HCT116 (cell line): ENCODE measurements around the gene ITGAL. TPM values are rescaled to one million over a fixed set of nuclear protein-coding genes. Genes with fewer than 3 reads are reported as not detected.

Experiments used
- ATAC-seq: fragments of 200-7000 bp; cut with Tn5 transposase; 2 replicates; pipeline ENCODE4 v1.9.1; 2020; ENCODE audit warnings: mild to moderate bottlenecking, moderate library complexity
- BruUV-seq: library from RNA; stranded (reverse); fragments of 400-500 nt; replicated peaks from 2 replicates; lab custom pipeline; 2021; lab: Mats Ljungman, UMichigan
- CTCF ChIA-PET: fragments of 300-600 bp; sonication (Branson Sonifier 250); formaldehyde crosslinking; loops from one replicate; lab custom pipeline; 2021; ENCODE audit warnings: antibody characterized with exemption; lab: Charles Lee
- POLR2A ChIA-PET: fragments of 300-600, 350-600 bp; sonication (Branson Sonifier 250); formaldehyde crosslinking; loops from one replicate; lab custom pipeline; 2021; ENCODE audit warnings: antibody characterized with exemption; lab: Charles Lee
- RAD21 ChIA-PET, 2 experiments: fragments of 300-600 bp; sonication (Branson Sonifier 250); formaldehyde crosslinking; loops; one replicate each; lab custom pipeline; 2023; ENCODE audit warnings: low total read pairs in 2 of 2; ENCODE audit not compliant: uncharacterized antibody in 2 of 2, unreplicated experiment in 2 of 2, low non-redundant PET in 1 of 2; lab: Charles Lee
- DNase-seq: peaks from one replicate; pipeline ENCODE4 v3.0.0-alpha.2; 2010; ENCODE audit warnings: low read depth, low spot score
- H2AFZ ChIP-seq: fragments of 200-600 bp; shearing (Covaris generic), sonication (generic); 2 replicates; pipeline ENCODE4 v1.6.1; 2017; ENCODE audit warnings: low read depth, mixed run types, mixed read lengths, antibody characterized with exemption, low read length; ENCODE audit not compliant: poor library complexity, severe bottlenecking
- H3K27ac ChIP-seq: 2 replicates; pipeline ENCODE4 v1.5.1; 2012; ENCODE audit warnings: low read depth, low read length
- H3K27me3 ChIP-seq: fragments of 200-600 bp; sonication (generic); 2 replicates; pipeline ENCODE4 v1.6.1; 2016; ENCODE audit warnings: mixed run types, low read length, mixed read lengths; ENCODE audit not compliant: insufficient read depth
- H3K36me3 ChIP-seq, 2 experiments: fragments of 200-500 bp in 1 of 2; fragments of 200-600 bp in 1 of 2; sonication (Bioruptor generic) in 1 of 2; sonication (generic) in 1 of 2; 2 replicates each; pipeline versions ENCODE4 v1.5.1 to v1.6.1; 2014 to 2016; ENCODE audit warnings: low read length in 2 of 2, inconsistent platforms in 1 of 2, mixed read lengths in 1 of 2, mixed run types in 1 of 2; ENCODE audit not compliant: insufficient read depth in 2 of 2, control insufficient read depth in 1 of 2
- H3K4me1 ChIP-seq, 2 experiments: fragments of 200-600 bp in 1 of 2; sonication (generic) in 1 of 2; 2 replicates each; pipeline versions ENCODE4 v1.5.1 to v1.6.1; 2012 to 2017; ENCODE audit warnings: low read length in 2 of 2, inconsistent platforms in 1 of 2, mild to moderate bottlenecking in 1 of 2, mixed read lengths in 1 of 2, mixed run types in 1 of 2, moderate library complexity in 1 of 2; ENCODE audit not compliant: insufficient read depth in 2 of 2, control insufficient read depth in 1 of 2
- H3K4me2 ChIP-seq: fragments of 200-600 bp; sonication (generic); 2 replicates; pipeline ENCODE4 v1.6.1; 2017; ENCODE audit warnings: mixed run types, low read length, mixed read lengths
- H3K4me3 ChIP-seq, 2 experiments: fragments of 200-600 bp in 1 of 2; sonication (generic) in 1 of 2; replicated peaks in 1 of 2; 2 replicates each; pipeline ENCODE4 v1.5.1; 2011 to 2016; ENCODE audit warnings: low read length in 2 of 2, control low read depth in 1 of 2, low read depth in 1 of 2, mild to moderate bottlenecking in 1 of 2, mixed read lengths in 1 of 2, mixed run types in 1 of 2
- H3K79me2 ChIP-seq: fragments of 200-600 bp; sonication (generic); 2 replicates; pipeline ENCODE4 v1.6.1; 2017; ENCODE audit warnings: mild to moderate bottlenecking, mixed run types, low read length, moderate library complexity, mixed read lengths; ENCODE audit not compliant: insufficient read depth
- H3K9ac ChIP-seq: fragments of 200-600 bp; sonication (generic); 2 replicates; pipeline ENCODE4 v1.6.1; 2016; ENCODE audit warnings: low read length, mixed read lengths
- H3K9me2 ChIP-seq: fragments of 200-600 bp; sonication (generic), shearing (Covaris generic); 2 replicates; pipeline ENCODE4 v1.6.1; 2017; ENCODE audit warnings: mixed run types, mild to moderate bottlenecking, moderate library complexity; ENCODE audit not compliant: insufficient read depth
- H3K9me3 ChIP-seq, 2 experiments: fragments of 200-500 bp in 1 of 2; fragments of 200-600 bp in 1 of 2; sonication (Bioruptor generic) in 1 of 2; sonication (generic) in 1 of 2; 2 replicates each; pipeline ENCODE4 v1.6.1; 2014 to 2017; ENCODE audit warnings: low read length in 2 of 2, mixed read lengths in 2 of 2, inconsistent platforms in 1 of 2, low read depth in 1 of 2, mild to moderate bottlenecking in 1 of 2, mixed run types in 1 of 2, moderate library complexity in 1 of 2; ENCODE audit not compliant: control insufficient read depth in 1 of 2, insufficient read depth in 1 of 2
- H4K20me1 ChIP-seq: fragments of 200-600 bp; sonication (generic), shearing (Covaris generic); 2 replicates; pipeline ENCODE4 v1.6.1; 2017; ENCODE audit warnings: mixed run types, mild to moderate bottlenecking, moderate library complexity; ENCODE audit not compliant: insufficient read depth
- CTCF ChIP-seq, 3 experiments: fragments of 200-600 bp in 1 of 3; sonication (generic) in 1 of 3; IDR thresholded peaks in 2 of 3; conservative IDR thresholded peaks in 1 of 3; 2 replicates each; pipeline ENCODE4 v1.5.1; 2012 to 2017; ENCODE audit warnings: low read depth in 2 of 3, low read length in 2 of 3, antibody characterized with exemption in 1 of 3, borderline replicate concordance in 1 of 3, control low read depth in 1 of 3, mild to moderate bottlenecking in 1 of 3, mixed read lengths in 1 of 3, mixed run types in 1 of 3, moderate library complexity in 1 of 3; ENCODE audit not compliant: insufficient read depth in 1 of 3
- EGR1 ChIP-seq: IDR thresholded peaks from 2 replicates; pipeline ENCODE4 v1.6.1; 2012; ENCODE audit warnings: low read depth
- EZH2 ChIP-seq: fragments of 200-600 bp; sonication (generic); IDR thresholded peaks from 2 replicates; pipeline ENCODE4 v1.6.1; 2017; ENCODE audit warnings: antibody characterized with exemption, mixed run types
- FOSL1 ChIP-seq: IDR thresholded peaks from 2 replicates; pipeline ENCODE4 v1.6.1; 2012; ENCODE audit warnings: low read depth
- POLR2A ChIP-seq: IDR thresholded peaks from 2 replicates; pipeline ENCODE4 v1.7.0; 2011; ENCODE audit warnings: borderline replicate concordance; ENCODE audit not compliant: insufficient read depth, insufficient read length; ENCODE audit errors: extremely low read depth
- POLR2AphosphoS5 ChIP-seq: IDR thresholded peaks from 2 replicates; pipeline ENCODE4 v1.6.1; 2011; ENCODE audit warnings: mild to moderate bottlenecking, low read depth, low read length, moderate library complexity
- RAD21 ChIP-seq: IDR thresholded peaks from 2 replicates; pipeline ENCODE4 v1.6.1; 2012; ENCODE audit warnings: low read depth, mild to moderate bottlenecking
- SIN3A ChIP-seq: IDR thresholded peaks from 2 replicates; pipeline ENCODE4 v1.6.1; 2012; ENCODE audit warnings: low read depth
- SP1 ChIP-seq: IDR thresholded peaks from 2 replicates; pipeline ENCODE4 v1.6.1; 2012; ENCODE audit warnings: low read depth
- ZFX ChIP-seq: fragments of 450-650 bp; IDR thresholded peaks from 2 replicates; pipeline ENCODE4 v1.6.1; 2017
- intact Hi-C: fragments of 100-400 bp; cut with micrococcal nuclease; formaldehyde crosslinking; loops from 2 replicates; pipeline ENCODE4 v1.10.0; 2022
- total RNA-seq: library from RNA; stranded (reverse); gene quantifications from one replicate; pipeline ENCODE4 v1.2.1, GENCODE V29; 2021; ENCODE audit not compliant: unreplicated experiment

ITGAL gene
- total RNA-seq, 1 experiment from 2014 or later: 1.4 TPM

DNA sequence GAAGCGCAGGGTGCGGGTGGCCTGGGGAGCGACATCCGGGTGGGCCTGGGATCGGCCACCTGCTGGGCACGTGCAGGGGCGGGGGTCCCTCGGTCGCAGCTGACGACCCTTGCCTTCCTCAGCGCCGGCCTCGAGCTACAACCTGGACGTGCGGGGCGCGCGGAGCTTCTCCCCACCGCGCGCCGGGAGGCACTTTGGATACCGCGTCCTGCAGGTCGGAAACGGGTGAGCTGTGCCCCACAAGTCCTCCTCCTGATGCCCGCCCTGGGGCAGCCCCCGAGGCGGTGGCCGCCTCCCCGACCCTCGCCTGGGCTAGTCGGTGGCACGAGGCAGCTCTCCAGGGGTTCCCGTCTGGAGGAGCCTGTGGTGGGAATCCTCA lies 1.5 kb downstream of the ITGAL start:
- Histone ChIP-seq H3K36me3 (no peaks in the 10 kb centered on the region), H3K4me3 (no peak overlapping the region), H2AFZ (no peak overlapping the region), H3K4me2 (no peak overlapping the region), H3K27ac (no peak overlapping the region), H3K9ac (no peak overlapping the region), H3K9me2 (no peaks in the 10 kb centered on the region), H3K4me1 (no peaks in the 10 kb centered on the region), H3K79me2 (no peaks in the 10 kb centered on the region), H4K20me1 (no peaks in the 10 kb centered on the region), H3K9me3 (no peaks in the 10 kb centered on the region), H3K27me3 (0 out of 2 replicates have a peak, but pooled peaks cover 5% of the 10 kb centered on the region)
- no peak for TF ChIP-seq FOSL1
- ChIA-PET POLR2A (no interaction called here), RAD21 (no interaction called here), CTCF (no interaction called here)
- no TSS peak for BruUV-seq
- ATAC-seq (no peak), DNase-seq (no peak)
- intact Hi-C loops: no loop called here

DNA sequence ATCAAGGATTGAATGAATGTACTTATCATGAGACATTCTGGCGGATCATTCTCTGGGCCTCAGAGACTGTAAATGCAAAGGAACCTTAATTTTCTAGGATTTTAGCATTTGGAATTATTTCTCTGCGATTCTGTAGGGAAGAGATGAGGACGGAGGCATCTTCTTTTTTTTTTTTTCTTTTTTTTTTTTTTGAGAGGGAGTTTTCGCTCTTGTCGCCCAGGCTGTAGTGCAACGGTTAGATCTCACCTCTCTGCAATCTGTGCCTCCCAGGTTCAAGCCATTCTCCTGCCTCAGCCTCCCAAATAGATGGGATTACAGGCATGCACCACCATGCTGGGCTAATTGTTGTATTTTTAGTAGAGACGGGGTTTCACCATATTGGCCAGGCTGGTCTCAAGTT lies 2.1 kb downstream of the ITGAL start:
- no peaks in the 10 kb centered on the region for H3K36me3 ChIP-seq
- ChIA-PET RAD21 (no interaction called here), CTCF (no interaction called here), POLR2A (no interaction called here)
- H3K4me1 ChIP-seq: no peaks in the 10 kb centered on the region
- DNase-seq (no peak), ATAC-seq (no peak)
- no TSS peak for BruUV-seq
- no peaks in the 10 kb centered on the region for H3K9me3 ChIP-seq
- H3K4me3 ChIP-seq: no peak overlapping the region
- 0 out of 2 replicates have a peak, but pooled peaks cover 5% of the 10 kb centered on the region for H3K27me3 ChIP-seq
- intact Hi-C loops: no loop called here
- no peak overlapping the region for H3K27ac ChIP-seq
- no peaks in the 10 kb centered on the region for H4K20me1 ChIP-seq
- H2AFZ ChIP-seq: no peak overlapping the region
- H3K79me2 ChIP-seq: no peaks in the 10 kb centered on the region
- no peak for TF ChIP-seq SIN3A
- no peak for TF ChIP-seq ZFX
- TF ChIP-seq SP1: no peak
- no peak for TF ChIP-seq EZH2
- TF ChIP-seq POLR2AphosphoS5: no peak
- no peak for TF ChIP-seq RAD21
- no peak for TF ChIP-seq CTCF (IDR thresholded peaks at IDR 0.05 in 2 of 3, conservative IDR thresholded peaks at IDR 0.05 in 1 of 3; ENCODE audit: borderline replicate concordance in 1 of 3, insufficient read depth in 1 of 3, low read depth in 2 of 3, low read length in 2 of 3)
- TF ChIP-seq POLR2A: no peak
- TF ChIP-seq EGR1: no peak
- no peak overlapping the region for H3K4me2 ChIP-seq
- no peaks in the 10 kb centered on the region for H3K9me2 ChIP-seq
- H3K9ac ChIP-seq: no peak overlapping the region
